HUES48 (cell line): ENCODE measurements around the gene LGALS9C.
"Not testable (repeated sequence)": the region's sequence is repeated elsewhere in the genome, so short reads cannot be mapped to it uniquely, and the experiment has no call there.

ENCODE experiments used
- H3K27ac ChIP-seq: one replicate; pipeline ENCODE4 v1.7.0; 2013; ENCODE audit warnings: low read depth, low read length, inconsistent platforms
- H3K27me3 ChIP-seq: 2 replicates; pipeline ENCODE4 v1.6.1; 2013; ENCODE audit warnings: mild to moderate bottlenecking, low read length; ENCODE audit not compliant: control insufficient read depth, insufficient read depth
- H3K36me3 ChIP-seq: 2 replicates; pipeline ENCODE4 v1.6.1; 2013; ENCODE audit warnings: low read length; ENCODE audit not compliant: control insufficient read depth, insufficient read depth
- H3K4me1 ChIP-seq: 2 replicates; pipeline ENCODE4 v1.6.1; 2013; ENCODE audit warnings: mild to moderate bottlenecking, low read length; ENCODE audit not compliant: control insufficient read depth, insufficient read depth
- H3K4me3 ChIP-seq: 2 replicates; pipeline ENCODE4 v1.5.1; 2013; ENCODE audit warnings: mild to moderate bottlenecking, low read depth, low read length
- H3K9ac ChIP-seq: 2 replicates; pipeline ENCODE4 v1.6.1; 2013; ENCODE audit warnings: mild to moderate bottlenecking, low read depth, low read length, moderate library complexity
- H3K9me3 ChIP-seq: 2 replicates; pipeline ENCODE4 v1.6.1; 2013; ENCODE audit warnings: low read length; ENCODE audit not compliant: control insufficient read depth, insufficient read depth

Gene LGALS9C

DNA sequence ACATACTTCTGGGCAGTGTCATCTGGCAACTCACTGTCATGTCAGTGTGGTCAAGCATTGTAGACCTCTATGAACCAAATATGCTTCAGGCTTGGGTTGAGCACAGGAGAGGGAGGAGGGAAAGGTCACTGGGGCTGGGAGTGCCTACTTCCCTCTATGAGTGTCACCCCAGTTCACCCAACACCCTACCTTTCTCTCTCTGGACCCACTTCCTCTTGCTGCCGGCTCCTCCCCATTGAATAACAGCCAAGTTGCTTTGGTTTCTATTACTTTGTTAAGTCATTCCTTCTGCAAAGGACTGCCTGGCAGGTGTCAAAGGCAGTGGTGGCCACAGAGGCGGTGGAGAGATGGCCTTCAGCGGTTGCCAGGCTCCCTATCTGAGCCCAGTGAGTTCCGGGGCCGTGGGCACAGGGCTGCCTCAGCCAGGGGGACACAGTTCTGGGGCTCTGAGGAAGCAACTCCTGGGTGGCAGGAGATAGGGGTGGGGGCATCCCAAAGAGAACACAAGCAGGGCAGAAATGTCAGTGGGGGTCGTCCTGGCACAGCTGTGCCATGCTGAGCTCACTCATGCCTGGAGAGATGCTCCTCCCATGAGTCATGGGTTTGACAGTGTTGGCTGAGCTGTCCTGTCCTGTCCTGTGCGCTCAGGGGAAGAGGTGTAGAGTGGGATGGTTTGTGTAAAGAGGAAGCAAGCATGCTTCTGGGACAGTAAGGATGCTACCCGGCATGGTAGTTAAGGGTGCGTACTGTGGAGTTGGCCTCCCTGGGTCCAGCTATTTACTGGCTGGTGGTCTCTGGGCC, at the start of gene LGALS9C:
TSS of gene LGALS9C (plus strand) at position 282 of the 801 bp plus-strand sequence. CDS start at position 348, 66 bp downstream.
- H3K27me3 ChIP-seq, H3K36me3 ChIP-seq, H3K27ac ChIP-seq, H3K9me3 ChIP-seq, H3K9ac ChIP-seq, H3K4me1 ChIP-seq, H3K4me3 ChIP-seq: not testable (repeated sequence)

DNA sequence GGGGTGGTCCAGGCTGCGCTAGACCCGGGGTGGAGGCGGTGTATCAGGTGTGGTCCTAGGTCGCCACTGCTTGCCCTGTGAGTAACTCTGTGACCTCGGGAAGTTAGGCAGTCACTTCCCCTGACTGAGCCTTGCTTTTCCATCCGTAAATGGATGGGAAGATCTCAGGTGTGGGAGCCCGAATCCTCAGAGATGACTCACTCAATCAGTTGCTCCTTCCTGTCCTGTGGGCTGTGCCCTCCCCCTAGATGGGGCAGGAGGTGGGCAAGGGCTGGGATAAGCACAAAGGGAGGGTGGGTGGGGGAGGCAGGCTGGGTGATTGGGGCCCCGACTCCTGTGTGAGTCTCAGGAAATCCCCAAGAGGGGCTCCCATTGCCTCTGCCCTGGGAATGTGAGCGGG, 44.4 kb upstream of the LGALS9C start:
- H3K9ac ChIP-seq, H3K27me3 ChIP-seq, H3K9me3 ChIP-seq, H3K4me1 ChIP-seq, H3K27ac ChIP-seq, H3K4me3 ChIP-seq, H3K36me3 ChIP-seq: not testable (repeated sequence)

DNA sequence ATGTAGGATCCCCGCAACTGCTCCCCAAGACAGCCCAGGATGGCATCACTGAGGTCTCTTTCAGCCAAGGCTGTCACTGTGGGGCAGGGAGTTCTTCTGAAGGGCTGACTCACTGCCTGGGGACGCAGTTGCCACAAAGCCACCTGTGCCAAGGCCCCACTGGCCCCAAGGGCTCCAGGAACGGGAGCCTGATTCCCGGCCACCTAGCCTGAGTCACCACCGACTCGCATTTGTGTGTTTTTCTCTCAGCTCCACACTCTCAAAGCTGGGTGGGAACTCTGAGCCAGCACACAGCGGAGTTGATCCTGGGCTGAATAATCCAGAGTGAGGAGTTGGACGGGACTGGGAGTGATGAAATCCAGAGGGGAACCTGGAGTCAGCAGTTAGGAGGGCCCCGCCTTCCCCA, 37.1 kb upstream of the LGALS9C start:
- not testable (repeated sequence) for H3K36me3 ChIP-seq, H3K4me1 ChIP-seq, H3K4me3 ChIP-seq, H3K27me3 ChIP-seq, H3K9ac ChIP-seq, H3K9me3 ChIP-seq, H3K27ac ChIP-seq

DNA sequence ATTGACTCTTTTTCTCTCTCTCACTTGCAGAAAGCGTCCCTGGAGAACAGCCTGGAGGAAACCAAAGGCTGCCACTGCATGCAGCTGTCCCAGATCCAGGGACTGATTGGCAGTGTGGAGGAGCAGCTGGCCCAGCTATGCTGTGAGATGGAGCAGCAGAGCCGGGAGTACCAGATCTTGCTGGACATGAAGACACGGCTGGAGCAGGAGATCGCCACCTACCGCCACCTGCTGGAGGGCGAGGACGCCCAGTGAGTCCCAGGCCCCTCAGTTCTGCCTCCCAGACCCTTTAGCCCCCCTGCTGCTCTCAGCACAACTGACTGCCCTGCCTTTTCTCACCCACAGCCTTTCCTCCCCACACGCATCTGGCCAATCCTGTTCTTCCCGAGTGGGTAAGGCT, 34.5 kb upstream of the LGALS9C start:
- not testable (repeated sequence) for H3K9ac ChIP-seq, H3K4me1 ChIP-seq, H3K27ac ChIP-seq, H3K27me3 ChIP-seq, H3K9me3 ChIP-seq, H3K36me3 ChIP-seq, H3K4me3 ChIP-seq

DNA sequence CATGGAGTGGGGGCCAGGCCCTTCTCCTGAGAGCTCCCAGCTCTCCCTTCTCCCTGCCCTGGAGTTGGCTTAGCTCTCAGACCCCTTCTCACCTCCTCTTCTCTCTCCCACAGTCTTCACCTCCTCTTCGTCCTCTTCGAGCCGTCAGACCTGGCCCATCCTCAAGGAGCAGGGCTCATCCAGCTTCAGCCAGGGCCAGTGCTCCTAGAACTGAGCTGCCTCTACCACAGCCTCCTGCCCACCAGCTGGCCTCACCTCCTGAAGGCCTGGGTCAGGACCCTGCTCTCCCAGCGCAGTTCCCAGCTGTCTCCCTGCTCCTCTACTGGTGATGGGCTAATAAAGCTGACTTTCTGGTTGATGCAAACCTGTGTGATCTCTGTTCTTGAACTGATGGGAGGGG, 34.1 kb upstream of the LGALS9C start:
- H3K4me3 ChIP-seq, H3K9me3 ChIP-seq, H3K4me1 ChIP-seq, H3K27ac ChIP-seq, H3K9ac ChIP-seq, H3K27me3 ChIP-seq, H3K36me3 ChIP-seq: not testable (repeated sequence)

DNA sequence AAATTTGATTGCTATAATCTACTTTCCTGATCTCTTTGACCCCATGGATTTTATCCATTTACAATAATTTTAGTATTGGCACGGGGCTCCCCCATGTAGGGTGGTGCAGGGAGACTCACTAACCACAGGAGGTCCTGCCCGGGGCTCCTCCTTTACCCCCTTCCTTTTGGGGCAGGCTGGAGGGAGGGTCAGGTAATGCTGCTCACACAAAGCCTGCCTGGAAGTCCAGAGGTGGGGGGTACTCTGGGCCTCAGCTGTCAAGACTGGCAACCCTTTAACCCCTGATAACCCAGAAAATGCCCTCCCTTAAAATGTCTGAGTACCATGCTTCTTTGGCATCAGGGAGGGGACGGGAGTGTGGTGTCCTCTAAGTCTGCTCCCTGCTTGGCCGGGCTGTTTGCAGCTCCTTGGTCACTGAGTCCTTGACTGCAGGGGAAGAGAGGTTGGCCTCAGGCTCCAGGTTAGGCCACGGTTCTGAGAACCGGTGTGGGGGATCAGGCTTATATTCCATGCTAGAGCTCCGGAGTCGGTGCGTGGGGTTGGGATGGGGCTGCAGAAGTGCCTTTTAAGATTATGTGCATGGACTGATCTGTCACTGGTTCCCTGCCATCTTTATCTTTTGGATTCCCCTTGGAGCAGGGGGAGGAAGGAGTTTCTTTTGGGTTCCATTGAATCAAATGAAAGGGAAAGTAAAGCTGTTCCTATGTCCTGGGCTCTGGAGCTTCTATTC, 28.9 kb upstream of the LGALS9C start:
- not testable (repeated sequence) for H3K27me3 ChIP-seq, H3K9ac ChIP-seq, H3K9me3 ChIP-seq, H3K36me3 ChIP-seq, H3K4me1 ChIP-seq, H3K27ac ChIP-seq, H3K4me3 ChIP-seq

DNA sequence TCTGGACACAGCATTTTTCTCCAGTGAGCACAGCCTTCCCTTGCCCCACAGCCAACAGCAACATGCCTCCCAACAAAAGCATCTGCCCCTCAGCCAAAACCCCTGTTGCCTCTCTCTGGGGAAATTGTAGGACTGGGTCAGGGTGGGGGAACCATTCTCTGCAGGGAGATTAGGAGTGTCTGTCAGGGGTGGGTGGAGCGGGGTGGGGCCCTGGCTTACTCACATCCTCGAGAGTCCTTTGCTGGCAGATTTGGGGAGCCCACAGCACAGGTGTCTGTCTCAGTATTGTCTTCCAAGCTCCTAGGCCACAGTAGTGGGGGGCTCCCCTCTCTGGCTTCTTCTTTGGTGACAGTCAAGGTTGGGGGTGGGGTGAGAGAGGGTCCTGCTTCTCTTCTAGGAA, 28.3 kb upstream of the LGALS9C start:
- not testable (repeated sequence) for H3K4me3 ChIP-seq, H3K9ac ChIP-seq, H3K27me3 ChIP-seq, H3K4me1 ChIP-seq, H3K9me3 ChIP-seq, H3K27ac ChIP-seq, H3K36me3 ChIP-seq

DNA sequence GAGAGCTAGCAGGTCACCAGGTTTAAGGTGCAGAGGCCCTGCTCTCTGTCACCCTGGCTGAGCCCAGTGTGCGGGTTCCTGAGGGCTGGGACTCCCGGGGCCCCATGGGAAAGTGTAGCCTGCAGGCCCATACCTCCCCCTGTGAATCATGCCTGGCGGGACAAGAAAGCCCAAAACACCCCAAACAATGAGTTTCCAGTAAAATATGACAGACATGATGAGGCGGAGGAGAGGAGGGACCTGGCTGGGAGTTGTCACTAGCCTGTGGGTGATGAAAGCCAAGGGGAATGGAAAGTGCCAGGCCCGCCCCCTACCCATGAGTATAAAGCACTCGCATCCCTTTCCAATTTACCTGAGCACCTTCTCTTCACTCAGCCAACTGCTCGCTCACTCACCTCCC, 26.8 kb upstream of the LGALS9C start:
- H3K36me3 ChIP-seq, H3K27me3 ChIP-seq, H3K9me3 ChIP-seq, H3K4me3 ChIP-seq, H3K27ac ChIP-seq, H3K9ac ChIP-seq, H3K4me1 ChIP-seq: not testable (repeated sequence)

DNA sequence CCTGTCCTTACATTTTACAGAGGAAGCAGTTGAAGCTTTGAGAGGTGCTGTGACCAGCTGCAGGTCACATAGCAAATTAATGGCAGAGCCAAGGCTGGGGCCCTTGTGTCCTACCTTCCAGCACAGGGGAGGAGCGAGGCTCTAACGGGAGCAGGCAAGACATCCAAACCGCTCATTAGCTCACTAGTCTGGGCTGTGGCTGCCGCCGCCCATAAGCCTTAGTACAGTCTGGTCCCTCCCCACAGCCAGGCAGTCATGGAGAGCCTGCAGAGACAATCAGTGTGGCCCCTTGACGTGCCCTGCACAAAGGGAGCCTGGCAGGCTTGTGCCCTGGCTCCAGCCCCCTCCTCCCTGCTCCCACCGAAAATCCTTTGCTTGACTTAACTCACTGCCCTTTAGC, 25.6 kb upstream of the LGALS9C start:
- H3K27ac ChIP-seq, H3K27me3 ChIP-seq, H3K9ac ChIP-seq, H3K4me3 ChIP-seq, H3K9me3 ChIP-seq, H3K36me3 ChIP-seq, H3K4me1 ChIP-seq: not testable (repeated sequence)

DNA sequence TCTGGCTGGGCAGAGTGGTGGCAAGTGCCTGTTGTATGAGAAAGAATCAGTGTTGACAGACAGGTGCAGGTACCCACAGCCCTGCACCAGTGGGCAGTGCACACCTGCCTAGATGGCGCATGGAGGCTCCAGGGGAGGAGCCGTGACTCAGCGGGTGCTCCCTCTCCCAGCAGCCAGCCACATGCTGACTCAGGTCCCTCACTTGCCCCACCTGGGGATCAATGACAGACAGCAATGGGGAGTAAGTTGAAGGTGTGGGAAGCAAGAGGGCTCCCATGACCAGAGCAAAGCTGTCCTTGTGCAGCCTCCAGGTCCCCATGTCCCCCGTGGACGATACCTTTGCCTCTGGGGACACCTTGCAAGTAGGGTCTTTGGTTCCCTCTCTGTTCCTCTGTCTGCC, 24.6 kb upstream of the LGALS9C start:
- H3K9me3 ChIP-seq, H3K4me3 ChIP-seq, H3K9ac ChIP-seq, H3K36me3 ChIP-seq, H3K4me1 ChIP-seq, H3K27ac ChIP-seq, H3K27me3 ChIP-seq: not testable (repeated sequence)

DNA sequence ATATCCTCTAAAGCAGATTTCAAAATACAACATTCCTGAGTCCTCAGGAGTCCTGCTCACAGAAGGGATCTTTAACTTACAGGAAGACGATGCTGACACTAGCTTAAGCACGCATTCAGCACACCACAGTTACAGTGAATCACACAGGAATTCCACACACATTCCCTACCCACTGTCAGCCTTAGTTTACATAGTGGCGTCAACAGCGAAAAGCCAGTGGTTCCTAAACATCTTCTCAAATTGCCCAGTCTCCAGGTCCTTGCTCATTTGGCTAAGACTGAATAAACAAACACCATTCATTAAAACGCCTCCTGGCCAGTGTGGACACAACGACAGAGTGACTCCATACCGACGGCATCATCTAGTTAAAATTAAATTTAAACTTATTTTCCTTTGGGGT, 17.6 kb upstream of the LGALS9C start:
- H3K4me3 ChIP-seq, H3K9ac ChIP-seq, H3K4me1 ChIP-seq, H3K36me3 ChIP-seq, H3K9me3 ChIP-seq, H3K27me3 ChIP-seq: not testable (repeated sequence)
- H3K27ac ChIP-seq, result peak overlapping the region; percentile 57
